Rectal smooth muscle tissue (tissue), 1 donor: Measurements from ENCODE around the gene PARL.

Source experiments
- H3K27ac ChIP-seq: one replicate; pipeline ENCODE4 v1.7.0; 2013; ENCODE audit warnings: low read depth, low read length, inconsistent platforms
- H3K27me3 ChIP-seq: one replicate; pipeline ENCODE4 v1.7.0; 2013; ENCODE audit warnings: low read length; ENCODE audit not compliant: control insufficient read depth, insufficient read depth
- H3K36me3 ChIP-seq: one replicate; pipeline ENCODE4 v1.7.0; 2013; ENCODE audit warnings: low read length; ENCODE audit not compliant: control insufficient read depth, insufficient read depth
- H3K4me1 ChIP-seq: one replicate; pipeline ENCODE4 v1.7.0; 2013; ENCODE audit warnings: low read length; ENCODE audit not compliant: control insufficient read depth, insufficient read depth
- H3K4me3 ChIP-seq: one replicate; pipeline ENCODE4 v1.7.0; 2013; ENCODE audit warnings: low read length
- H3K9ac ChIP-seq: one replicate; pipeline ENCODE4 v1.7.0; 2013; ENCODE audit warnings: low read length

The PARL gene

DNA sequence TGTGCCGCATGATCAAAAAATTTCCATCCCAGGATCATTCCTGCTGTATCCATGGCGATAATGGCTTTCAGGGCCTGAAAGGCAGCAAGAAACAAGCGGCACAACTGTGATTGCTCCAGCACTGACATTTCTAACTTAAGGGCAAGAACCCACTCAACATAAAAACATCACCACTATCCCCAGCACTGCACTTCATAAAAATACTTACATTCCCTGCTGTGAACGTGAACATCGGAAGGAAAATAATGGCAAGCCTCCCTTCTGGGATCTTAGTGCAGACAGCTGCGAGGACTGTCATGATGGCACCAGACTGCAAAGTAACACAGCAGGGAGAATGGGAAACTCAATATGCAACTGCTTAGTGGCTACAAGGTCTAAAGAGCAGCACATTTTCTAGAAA is 51.2 kb downstream of the PARL start:
- H3K9ac ChIP-seq: no peak overlapping the region
- H3K27ac ChIP-seq: no peak overlapping the region
- H3K4me1 ChIP-seq: no peaks in the 10 kb centered on the region
- H3K27me3 ChIP-seq: no peaks in the 10 kb centered on the region
- peaks cover 13% of the 10 kb centered on the region for H3K36me3 ChIP-seq
- H3K4me3 ChIP-seq: no peak overlapping the region

DNA sequence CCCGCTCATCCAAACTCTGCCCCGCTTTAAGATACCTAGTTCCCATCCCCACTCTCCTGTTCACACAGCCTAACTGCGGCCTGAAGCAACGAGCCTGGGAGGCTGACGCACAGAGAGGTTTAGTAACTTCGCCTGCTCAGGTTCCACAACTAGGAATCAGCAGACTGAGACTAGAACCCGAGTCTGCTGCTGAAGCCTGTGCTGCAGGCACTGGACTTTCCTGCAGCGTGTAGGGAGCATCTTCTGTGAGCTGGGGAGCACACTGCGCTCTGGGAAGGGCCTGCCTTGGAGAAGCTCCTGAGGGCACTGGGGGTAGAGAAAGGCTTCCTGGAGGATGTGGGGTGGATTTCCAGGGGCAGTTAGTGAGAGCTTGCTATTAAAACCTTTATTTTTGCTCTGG is 54.5 kb downstream of the PARL start:
- H3K36me3 ChIP-seq: peaks cover 10% of the 10 kb centered on the region
- H3K4me1 ChIP-seq: no peaks in the 10 kb centered on the region
- no peak overlapping the region for H3K4me3 ChIP-seq
- no peak overlapping the region for H3K9ac ChIP-seq
- H3K27ac ChIP-seq: no peak overlapping the region
- no peaks in the 10 kb centered on the region for H3K27me3 ChIP-seq

DNA sequence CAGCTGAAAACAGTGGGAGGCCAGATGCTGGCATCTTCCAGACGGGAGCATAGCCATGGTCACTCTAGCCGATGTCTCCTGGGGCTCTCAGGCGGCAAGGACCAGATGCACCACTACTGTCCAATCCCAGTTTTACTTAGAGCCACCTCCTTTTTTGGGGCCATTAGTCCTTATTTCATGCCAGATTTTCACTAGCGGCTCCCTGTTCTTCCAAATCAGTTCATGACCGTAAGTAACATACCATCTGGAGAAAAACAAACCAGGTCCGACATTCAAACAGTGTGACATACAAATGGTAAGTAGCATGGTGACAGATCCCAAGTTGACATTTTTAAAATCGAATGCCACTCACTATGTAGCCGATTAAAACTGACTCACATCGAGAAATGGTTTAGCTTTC is 55.2 kb downstream of the PARL start:
- Histone ChIP-seq H3K4me3 (no peak overlapping the region), H3K9ac (no peak overlapping the region), H3K4me1 (peaks cover 5% of the 10 kb centered on the region), H3K27me3 (no peaks in the 10 kb centered on the region), H3K27ac (no peak overlapping the region), H3K36me3 (peaks cover 10% of the 10 kb centered on the region)

DNA sequence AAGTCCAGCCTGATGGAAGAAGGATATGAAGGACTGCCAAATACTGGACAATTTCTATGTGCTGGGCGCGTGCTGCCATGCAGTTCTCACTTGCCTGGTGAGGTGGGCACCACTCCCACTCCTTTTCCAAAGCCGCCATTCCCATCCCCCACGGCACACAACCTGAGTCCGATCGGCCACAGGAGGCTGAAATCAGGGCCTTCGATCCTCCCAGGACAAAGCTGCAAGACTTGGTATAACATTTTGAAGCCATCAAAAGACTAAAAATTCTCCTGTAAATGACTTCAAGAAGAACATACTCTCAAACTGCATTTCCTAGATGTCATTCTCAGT is 56.2 kb downstream of the PARL start:
- Histone ChIP-seq H3K36me3 (peaks cover 10% of the 10 kb centered on the region), H3K4me3 (no peak overlapping the region), H3K27me3 (no peaks in the 10 kb centered on the region), H3K4me1 (peaks cover 5% of the 10 kb centered on the region), H3K27ac (no peak overlapping the region), H3K9ac (no peak overlapping the region)

DNA sequence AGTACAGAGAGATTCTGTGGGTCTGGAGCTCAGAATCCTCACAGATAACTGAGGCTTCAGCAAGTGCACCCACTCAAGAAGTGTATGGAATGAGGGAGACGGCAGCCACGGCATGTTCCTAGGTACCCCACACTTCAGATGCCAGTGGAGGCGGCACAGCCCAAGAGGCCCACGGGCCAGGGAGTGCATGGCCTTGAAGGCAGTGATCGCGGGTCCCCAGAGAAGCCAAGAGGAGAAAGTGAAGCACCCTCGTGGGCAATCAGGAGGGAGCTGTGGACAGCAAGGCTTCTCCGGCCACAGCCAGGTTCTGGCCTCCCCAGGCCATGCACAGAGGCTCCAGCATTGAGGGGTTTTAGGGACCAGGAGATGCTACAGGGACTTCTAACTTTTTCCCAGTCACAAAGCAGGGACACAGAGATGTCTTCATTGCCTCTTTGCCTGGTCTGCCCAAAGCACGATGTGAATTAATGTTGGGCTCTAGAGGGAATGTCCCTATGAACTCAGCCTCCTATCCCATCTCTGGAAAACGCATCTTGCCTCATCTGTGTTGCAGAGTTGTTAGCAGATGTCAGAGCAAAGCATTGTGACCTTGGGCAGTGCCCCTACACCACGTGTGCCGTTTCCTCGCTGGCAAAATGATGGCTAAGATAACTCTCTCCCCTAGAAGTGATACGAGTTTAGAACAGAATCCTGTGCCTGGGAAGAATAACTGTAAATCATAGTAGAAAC is 56.7 kb downstream of the PARL start:
- H3K27ac ChIP-seq: no peak overlapping the region
- H3K36me3 ChIP-seq: peaks cover 5% of the 10 kb centered on the region
- H3K4me1 ChIP-seq: peaks cover 5% of the 10 kb centered on the region
- H3K27me3 ChIP-seq: no peaks in the 10 kb centered on the region
- H3K4me3 ChIP-seq: no peak overlapping the region
- no peak overlapping the region for H3K9ac ChIP-seq

DNA sequence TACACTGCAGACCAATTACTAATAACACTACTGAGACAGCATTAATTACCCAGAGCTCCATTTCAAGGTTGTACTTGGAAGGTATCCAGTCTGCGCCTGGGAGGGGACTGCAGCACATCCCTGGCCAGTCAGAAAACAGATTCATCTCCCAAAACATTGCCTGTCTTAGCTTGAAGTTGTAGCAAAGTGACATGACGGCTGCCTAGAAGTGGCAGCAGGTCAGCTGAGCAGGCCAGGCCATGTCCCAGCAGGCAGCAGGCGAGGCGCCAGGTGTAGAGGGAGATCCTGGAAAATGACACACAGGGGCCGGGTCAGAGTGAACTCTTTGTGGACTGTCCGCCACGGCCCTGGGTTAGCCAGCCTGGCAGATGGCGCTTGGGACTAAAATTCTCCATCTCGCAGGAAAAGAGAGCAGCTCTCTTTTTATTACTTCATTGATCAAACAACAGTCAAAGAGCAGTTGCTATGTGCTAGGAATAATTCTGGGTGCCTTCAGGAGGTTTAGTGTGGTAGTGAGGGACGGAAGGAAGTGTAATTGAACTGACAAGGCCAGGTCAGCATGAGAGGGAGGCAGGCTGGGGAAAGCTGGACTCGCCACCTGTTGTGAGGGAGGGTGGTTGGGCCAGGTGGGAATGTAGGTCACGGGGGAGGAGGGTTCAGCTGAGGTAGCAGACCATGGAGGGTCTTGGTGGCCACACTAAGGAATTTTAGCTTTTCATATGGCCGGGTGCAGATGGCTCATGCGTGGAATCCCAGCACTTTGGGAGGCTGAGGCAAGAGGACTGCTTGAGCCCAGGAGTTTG is 58.0 kb downstream of the PARL start:
- Histone ChIP-seq H3K4me1 (peaks cover 5% of the 10 kb centered on the region), H3K4me3 (no peak overlapping the region), H3K9ac (no peak overlapping the region), H3K27ac (no peak overlapping the region), H3K36me3 (no peaks in the 10 kb centered on the region), H3K27me3 (no peaks in the 10 kb centered on the region)

DNA sequence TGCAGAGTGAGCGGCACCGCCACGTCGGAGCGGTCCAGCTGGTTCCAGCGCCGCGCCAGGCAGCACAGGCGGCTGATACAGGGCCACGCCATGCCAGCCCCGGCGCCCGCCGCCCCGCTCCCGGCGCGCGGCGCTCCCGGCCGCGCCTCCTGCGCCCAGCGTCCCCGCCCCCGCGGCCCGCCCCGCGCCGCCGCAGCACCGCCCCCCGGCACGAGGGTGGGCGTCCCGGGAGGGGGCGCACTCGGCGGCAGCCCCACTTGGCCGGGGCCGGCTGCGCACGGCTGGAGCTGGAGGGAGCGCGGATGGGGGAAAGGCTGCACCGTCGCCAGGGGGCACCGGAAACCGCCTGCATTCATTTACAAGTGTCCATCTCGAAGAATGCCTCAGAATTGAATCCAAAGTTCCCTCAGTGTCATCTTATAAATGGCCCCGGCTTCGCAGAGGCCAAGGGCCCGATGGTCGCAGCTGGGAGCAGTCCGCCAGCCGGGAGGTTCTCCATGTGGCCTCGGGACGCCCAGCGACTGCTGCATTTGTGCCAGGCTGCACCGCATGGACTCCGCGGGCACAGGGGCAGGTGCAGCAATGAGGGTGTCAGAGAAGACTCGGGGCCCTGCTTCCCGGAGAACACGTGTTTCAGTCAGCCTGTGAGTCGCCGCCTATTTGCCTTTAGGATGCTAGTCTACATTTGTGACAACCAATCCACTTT is 59.1 kb downstream of the PARL start, which contains the start of gene MAP6D1:
TSS of gene MAP6D1 (minus strand) at position 122 of the 706 bp plus-strand sequence. CDS start at position 92, 30 bp downstream.
- peak within 1 kb of the TSS; percentile 64 for H3K4me3 ChIP-seq
- H3K36me3 ChIP-seq: no peaks in the 10 kb centered on the region
- no peaks in the 10 kb centered on the region for H3K27me3 ChIP-seq
- H3K4me1 ChIP-seq: peaks cover 5% of the 10 kb centered on the region
- no peak within 1 kb of the TSS for H3K27ac ChIP-seq
- no peak within 1 kb of the TSS for H3K9ac ChIP-seq

DNA sequence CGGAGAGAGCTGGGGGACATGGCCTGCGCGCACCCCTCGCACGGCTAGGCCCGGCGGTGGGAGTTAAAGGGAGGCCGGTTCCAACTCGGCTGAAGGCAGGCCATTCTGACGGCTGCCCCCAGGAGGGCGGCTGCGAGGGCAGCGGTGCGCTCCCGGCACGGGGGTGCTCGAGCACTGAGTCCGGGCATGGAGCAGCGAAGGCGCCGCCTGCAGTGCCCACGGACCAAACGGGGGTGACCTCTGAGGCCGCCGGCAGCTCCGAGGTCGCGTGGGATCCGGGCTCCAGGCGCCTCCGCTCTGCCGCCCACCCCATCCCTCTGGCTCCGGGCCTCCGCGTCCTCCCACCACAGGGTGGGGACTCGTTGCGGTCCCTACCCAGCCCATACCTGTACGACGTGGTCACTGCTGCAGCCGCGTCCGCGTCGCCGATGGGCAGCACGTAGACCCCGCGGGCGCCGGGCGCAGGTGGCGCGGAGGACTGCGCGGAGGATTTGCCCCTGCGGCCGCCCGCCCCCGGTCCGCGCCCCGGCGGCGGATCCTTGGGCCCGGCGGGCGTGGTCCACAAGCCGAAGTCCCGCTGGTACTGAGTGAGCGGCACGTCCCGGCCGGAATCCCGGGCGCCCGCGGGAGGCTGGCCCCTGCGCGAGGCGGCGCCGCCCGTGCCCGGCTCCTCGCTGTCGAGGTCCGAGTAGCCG is 59.8 kb downstream of the PARL start:
- Histone ChIP-seq H3K4me1 (peaks cover 5% of the 10 kb centered on the region), H3K27ac (no peak overlapping the region), H3K36me3 (no peaks in the 10 kb centered on the region), H3K27me3 (no peaks in the 10 kb centered on the region), H3K9ac (no peak overlapping the region), H3K4me3 (peak overlapping the region; percentile 64)

DNA sequence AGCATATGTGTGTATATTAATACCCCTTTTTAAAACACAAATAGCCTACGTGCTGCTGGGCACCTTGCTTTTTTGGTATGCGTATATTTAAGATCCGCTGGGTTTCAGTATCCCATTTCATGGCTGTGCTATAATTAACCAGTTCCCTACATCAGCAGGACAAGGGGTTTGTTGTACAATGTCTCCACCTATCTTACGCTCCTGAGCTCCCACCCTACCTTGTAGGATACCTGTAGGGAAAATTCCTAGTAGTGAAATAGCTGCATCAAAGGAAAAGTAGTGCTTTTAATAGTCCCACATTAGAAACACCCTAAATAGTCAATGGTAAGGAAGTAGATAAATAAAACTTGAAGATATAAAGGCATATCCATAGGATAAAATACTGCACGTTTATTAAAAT is 60.7 kb downstream of the PARL start:
- Histone ChIP-seq H3K27ac (no peak overlapping the region), H3K4me1 (peaks cover 5% of the 10 kb centered on the region), H3K9ac (no peak overlapping the region), H3K27me3 (no peaks in the 10 kb centered on the region), H3K36me3 (no peaks in the 10 kb centered on the region), H3K4me3 (no peak overlapping the region)

DNA sequence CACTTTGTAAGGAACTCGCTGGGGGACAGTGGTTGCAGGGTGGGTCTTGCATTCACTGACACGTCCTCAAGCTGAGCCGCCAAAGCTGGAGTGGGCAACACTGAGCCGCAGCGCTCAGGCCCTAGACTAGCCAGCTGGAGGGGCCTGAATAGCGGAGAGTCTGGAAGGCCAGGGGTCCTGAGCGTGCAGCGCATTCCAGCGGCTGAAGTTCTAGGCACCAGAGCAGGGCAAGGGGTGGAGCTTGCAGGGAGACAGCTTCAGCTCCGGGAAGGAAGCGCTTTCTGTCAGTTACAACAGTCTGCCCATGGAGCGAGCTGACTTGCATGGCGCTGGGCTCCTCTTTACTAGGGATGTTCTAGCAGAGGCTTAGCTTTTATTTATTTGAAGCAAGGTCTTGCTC is 62.0 kb downstream of the PARL start:
- no peak overlapping the region for H3K4me3 ChIP-seq
- H3K36me3 ChIP-seq: no peaks in the 10 kb centered on the region
- H3K4me1 ChIP-seq: peaks cover 5% of the 10 kb centered on the region
- no peak overlapping the region for H3K9ac ChIP-seq
- no peak overlapping the region for H3K27ac ChIP-seq
- H3K27me3 ChIP-seq: no peaks in the 10 kb centered on the region

DNA sequence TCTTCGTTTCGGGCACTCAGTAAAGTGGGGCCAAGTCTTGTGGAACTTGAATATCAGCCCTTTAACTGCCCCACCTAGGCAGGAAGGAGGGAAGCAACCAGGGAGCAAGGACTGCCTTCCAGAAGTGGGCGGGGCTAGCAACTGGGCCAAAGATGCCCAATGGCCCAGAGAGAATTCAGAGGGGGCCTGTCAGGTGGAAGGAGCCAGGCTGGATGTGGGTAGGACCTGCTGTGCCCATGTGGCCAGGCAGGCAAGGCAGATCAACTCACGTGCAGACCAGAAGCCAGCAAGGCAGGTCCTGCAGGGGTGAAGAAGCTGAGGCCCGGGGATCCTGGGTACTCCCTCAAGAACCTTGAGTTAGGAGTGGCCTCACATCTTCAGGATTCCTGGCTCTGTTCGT is 64.8 kb downstream of the PARL start:
- H3K9ac ChIP-seq: no peak overlapping the region
- H3K4me1 ChIP-seq: peaks cover 4% of the 10 kb centered on the region
- no peaks in the 10 kb centered on the region for H3K36me3 ChIP-seq
- H3K4me3 ChIP-seq: no peak overlapping the region
- H3K27me3 ChIP-seq: no peaks in the 10 kb centered on the region
- H3K27ac ChIP-seq: no peak overlapping the region
